NCI-H128 (cell line): ENCODE data around the gene MEN1.
"Not testable (repeated sequence)": the region's sequence is repeated elsewhere in the genome, so short reads cannot be mapped to it uniquely, and the experiment has no call there.

Source experiments
- DNase-seq: peaks from one replicate; lab custom pipeline; 2025; ENCODE audit not compliant: unreplicated experiment; lab: John Stamatoyannopoulos, UW

The MEN1 gene

GRCh38 chr11:64834031-64834722, 23.8 kb upstream of the MEN1 start:
- DNase-seq: no peak

- DNase-seq: no peak
These were observed 23.2 kb upstream of the MEN1 start for GRCh38 chr11:64833509-64833908.

- no peak for DNase-seq
These were observed 22.8 kb upstream of the MEN1 start for GRCh38 chr11:64833198-64833502.

GRCh38 chr11:64832467-64833197, 22.3 kb upstream of the MEN1 start:
- no peak for DNase-seq

- DNase-seq: no peak
These were observed 21.1 kb upstream of the MEN1 start for GRCh38 chr11:64831411-64831891.

GRCh38 chr11:64829536-64830251, 19.3 kb upstream of the MEN1 start:
- no peak for DNase-seq

GRCh38 chr11:64827451-64827839, 17.1 kb upstream of the MEN1 start:
- DNase-seq: no peak

GRCh38 chr11:64826578-64827450, 16.5 kb upstream of the MEN1 start:
- DNase-seq: no peak

GRCh38 chr11:64826062-64826461, 15.7 kb upstream of the MEN1 start:
- DNase-seq: no peak

GRCh38 chr11:64823568-64824119, 13.3 kb upstream of the MEN1 start:
- DNase-seq: no peak

GRCh38 chr11:64817476-64817875, 7.1 kb upstream of the MEN1 start:
- no peak for DNase-seq

- not testable (repeated sequence) for DNase-seq
These were observed 5.1 kb upstream of the MEN1 start for GRCh38 chr11:64815433-64815832.

GRCh38 chr11:64814712-64815187, 4.4 kb upstream of the MEN1 start:
- DNase-seq: no peak

GRCh38 chr11:64813826-64814225, 3.5 kb upstream of the MEN1 start:
- DNase-seq: no peak

- no peak for DNase-seq
These were observed 531 bp upstream of the MEN1 start for GRCh38 chr11:64810891-64811272.

- no peak for DNase-seq
These were observed 540 bp downstream of the MEN1 start for GRCh38 chr11:64809781-64810241.

- no peak for DNase-seq
These were observed 4.9 kb downstream of the MEN1 start for GRCh38 chr11:64805481-64805880.

GRCh38 chr11:64804346-64805210, 5.8 kb downstream of the MEN1 start:
- no peak for DNase-seq

GRCh38 chr11:64803846-64804345, 6.5 kb downstream of the MEN1 start:
- DNase-seq: no peak
